ENCODE results near the gene GSTM1.
A peak's percentile ranks its signal among the peaks of the same experiment; 100 is the strongest.

GSTM1 gene

DNA sequence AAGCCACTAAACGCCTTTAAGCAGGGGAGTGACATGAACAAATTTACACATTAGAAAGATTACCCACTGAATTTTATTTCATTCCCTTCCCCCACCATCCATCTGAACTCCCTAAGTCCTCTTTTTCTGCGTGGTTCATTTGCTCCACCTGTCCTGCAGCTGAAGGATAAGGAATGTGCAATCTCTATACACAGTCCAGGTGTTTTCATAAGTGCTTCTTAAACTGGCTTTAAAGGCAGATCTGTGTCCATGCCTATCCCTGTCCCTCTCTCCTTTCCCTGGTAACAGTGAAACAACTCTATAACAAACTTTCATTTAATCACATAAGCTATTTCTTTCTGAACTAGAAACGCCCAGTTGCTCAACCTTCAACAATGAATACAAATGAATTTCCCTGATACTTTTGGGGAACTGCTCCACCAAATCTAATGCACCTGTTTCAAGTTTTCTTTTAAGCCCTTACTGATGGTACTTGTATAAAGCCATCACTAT lies 44.8 kb downstream of the GSTM1 start:
- no peak for DNase-seq

DNA sequence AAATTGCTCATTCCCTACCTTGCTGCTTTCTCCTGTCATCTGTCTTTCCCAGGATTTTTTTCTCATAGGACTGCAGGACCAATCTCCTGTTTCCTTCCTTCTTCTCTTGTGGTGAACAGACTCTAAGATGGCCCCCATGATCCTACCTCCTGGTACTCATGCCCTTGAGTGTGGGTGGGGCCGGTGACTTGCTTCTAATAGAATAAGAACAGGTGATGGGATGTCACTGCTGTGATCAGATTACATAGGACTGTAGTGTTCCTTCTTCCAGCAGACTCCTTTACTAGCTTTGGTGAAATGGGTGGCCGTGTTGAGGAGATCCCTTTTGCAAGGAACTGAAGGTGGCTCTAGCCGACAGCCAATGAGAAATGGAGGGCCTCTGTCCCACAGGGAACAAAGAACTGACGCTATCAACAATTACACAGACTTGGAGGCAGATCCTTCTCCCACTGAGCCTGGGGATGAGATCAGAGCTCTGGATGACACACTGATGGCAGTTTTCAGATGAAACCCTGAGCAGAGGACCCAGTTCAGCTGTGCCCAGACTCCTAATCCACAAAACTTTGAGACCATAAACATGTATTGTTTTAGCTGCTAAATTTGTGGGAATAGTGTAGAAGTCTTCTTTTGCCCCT lies 45.7 kb downstream of the GSTM1 start:
- no peak for DNase-seq

DNA sequence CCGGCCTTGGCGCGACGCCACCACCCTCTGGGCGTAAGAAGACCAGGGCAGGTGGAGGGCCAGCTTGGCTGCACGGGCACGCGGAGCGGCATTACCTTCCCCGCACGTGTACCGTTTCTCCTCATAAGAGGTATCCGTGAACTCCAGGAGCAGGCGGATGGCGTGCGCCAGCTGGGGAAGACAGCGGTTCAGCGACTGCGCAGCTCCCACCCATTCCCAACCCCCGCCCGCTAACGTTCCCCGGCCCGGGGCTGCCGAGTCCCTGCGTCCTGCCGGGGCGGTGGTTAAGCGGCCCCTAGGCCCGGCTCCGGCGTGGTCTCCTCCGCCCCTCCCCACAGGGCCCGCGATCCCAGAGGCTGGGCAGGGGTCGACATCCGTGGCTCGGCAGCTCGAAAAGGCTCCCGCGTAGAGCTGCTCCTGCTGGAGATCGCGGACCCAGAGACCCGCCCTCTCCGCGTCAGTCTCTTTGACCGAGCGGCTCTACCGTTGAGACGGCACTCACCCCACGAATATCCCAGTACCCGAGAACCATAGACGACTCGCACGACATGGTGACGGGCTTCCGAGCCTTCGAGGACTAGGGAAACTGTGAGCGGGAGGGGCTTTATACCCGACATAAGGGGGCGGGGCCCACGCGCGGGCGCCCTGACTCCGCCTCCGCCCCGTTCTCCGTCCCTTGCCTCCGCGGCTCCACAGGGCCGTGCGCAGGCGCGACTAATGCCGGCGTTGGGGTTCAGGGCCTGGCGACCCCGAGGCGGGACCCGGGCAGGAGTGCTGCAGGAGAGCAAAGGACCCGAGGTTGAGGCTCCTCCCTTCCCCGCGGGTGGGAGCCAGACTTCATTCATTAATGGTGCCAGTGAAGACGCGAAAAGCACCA lies 52.4 kb downstream of the GSTM1 start:
- peak; percentile 72 to 84 (median 80) for DNase-seq

DNA sequence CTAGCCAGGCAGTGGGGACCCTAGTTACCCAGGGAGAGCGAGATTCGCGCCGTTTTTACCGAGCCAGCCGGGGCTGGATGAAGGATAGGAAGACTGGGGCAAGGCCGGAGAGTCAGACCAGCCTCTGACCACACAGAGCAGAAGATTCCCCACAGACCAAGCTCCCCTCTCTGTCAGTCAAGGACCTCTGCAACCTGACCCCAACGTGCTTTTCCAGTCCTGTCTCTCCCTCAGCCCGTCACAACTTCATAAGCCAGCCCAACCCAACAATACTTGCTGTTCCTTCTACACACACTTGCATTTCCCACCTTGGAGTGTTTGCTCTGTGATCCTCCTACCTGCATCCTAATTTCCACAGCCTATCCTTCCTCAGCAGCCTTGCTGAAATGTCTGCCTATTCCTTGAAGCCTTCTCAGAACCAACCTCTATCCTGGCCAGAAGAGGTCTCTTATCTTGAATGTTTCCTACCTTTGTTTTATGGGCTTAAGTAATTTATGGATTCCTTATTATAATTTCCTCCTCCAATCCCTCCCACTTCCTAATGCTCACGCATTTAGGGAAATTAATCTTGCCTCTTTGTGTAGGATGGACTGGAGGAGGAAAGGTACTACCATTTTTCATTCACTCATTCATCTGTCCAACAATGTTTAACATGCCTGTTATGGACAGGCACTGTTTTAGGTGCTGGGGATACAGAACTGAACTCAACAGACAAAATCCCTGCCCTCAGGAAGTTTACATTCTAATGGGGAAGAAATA lies 53.2 kb downstream of the GSTM1 start, which contains the start of gene GSTM3:
GSTM3 (minus strand) TSS at position 424 of the 759 bp plus-strand sequence. CDS start 751 bp downstream, outside the sequence.
- DNase-seq, result no peak
